ENCODE data around the gene PANK3.

DNA sequence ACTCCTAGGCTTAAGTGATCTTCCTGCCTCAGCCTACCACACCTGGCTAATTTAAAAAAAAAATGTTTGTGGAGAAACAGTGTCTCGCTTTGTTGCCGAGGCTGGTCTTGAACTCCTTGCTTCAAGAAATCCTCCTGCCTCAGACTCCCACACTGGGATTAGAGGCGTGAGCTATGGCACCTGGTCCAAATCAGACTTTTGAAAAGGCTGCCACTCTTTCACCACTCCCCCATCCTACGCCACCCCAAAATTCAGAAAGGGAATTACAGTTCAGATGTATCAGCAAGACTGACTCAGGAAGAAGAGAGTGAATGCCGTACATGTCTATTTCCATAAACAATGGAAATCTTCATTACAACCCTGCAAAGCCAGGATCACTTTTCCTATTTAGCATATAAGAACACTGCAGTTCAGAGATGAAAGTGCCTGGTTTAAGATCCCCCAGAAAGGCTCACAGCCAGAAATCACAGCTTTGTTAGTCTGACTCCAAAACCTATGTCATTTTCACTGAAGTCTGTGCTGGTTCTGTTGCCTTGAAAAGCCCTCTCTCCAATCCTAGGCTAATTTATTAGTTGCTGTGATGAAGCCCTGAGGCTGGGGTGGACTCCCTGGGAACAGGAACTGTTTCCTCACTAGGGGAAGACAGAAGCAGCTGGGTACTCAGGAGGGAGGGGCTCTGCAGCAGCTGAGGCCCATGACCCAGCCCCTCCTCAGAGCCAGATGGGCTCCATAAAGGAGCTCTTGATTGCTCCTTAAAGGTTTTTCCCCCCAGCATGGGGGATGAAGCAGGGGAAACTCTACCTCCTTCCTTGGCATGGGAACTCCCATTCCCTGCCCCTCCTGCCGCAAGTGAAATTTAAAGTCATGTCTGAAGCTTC, 46.9 kb downstream of the PANK3 start:
- TF ChIP-seq, protein P1, sequence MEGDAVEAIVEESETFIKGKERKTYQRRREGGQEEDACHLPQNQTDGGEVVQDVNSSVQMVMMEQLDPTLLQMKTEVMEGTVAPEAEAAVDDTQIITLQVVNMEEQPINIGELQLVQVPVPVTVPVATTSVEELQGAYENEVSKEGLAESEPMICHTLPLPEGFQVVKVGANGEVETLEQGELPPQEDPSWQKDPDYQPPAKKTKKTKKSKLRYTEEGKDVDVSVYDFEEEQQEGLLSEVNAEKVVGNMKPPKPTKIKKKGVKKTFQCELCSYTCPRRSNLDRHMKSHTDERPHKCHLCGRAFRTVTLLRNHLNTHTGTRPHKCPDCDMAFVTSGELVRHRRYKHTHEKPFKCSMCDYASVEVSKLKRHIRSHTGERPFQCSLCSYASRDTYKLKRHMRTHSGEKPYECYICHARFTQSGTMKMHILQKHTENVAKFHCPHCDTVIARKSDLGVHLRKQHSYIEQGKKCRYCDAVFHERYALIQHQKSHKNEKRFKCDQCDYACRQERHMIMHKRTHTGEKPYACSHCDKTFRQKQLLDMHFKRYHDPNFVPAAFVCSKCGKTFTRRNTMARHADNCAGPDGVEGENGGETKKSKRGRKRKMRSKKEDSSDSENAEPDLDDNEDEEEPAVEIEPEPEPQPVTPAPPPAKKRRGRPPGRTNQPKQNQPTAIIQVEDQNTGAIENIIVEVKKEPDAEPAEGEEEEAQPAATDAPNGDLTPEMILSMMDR (IDR thresholded peaks at IDR 0.05) = no peak
- no peak for TF ChIP-seq POLR2A (IDR thresholded peaks at IDR 0.05)
